SW 1271 (cell line): ENCODE measurements around the gene GLB1L3.
A peak's percentile ranks its signal among the peaks of the same experiment; 100 is the strongest.
"Not testable (repeated sequence)": the region's sequence is repeated elsewhere in the genome, so short reads cannot be mapped to it uniquely, and the experiment has no call there.

Source experiments
- DNase-seq, 2 experiments: peaks; one replicate each; lab custom pipeline; 2025; lab: John Stamatoyannopoulos, UW

GLB1L3 gene

GRCh38 chr11:134343646-134344045 lies 67.5 kb downstream of the GLB1L3 start:
- DNase-seq, result no peak

DNA sequence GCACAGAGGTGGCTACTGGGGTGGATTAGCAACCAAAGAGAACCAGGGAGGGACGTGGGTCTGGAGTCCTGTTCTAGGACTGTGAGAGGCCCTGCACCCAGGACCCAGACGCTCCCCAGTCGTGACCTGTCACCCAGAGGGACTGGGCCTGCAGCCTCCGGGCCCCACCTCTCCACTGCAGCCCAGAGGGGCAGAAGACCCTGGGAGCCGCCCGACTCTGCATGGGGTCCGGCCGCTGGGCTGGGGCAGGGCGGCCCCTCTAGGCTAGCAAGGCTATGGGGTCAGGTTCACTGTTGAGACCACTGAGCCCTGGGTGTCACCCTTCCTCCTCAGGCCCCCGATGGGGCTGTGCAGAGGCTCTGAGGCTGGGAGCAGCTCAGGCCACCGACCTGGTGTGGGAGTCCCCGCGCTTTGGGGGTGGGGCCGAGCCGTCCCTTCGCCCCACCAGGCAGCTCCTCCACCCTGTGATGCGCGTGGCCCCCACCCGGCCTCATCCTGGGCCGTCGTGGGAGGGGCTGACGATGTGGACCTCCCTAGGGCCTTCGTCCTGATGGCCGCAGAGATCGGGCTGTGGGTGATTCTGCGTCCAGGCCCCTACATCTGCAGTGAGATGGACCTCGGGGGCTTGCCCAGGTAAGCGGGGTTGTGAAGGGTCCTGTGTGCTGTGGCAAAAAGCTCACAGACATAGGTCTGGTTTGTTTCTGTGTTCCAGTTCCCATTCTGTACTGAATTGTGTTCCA lies 68.5 kb downstream of the GLB1L3 start:
- DNase-seq, result not testable (repeated sequence)

DNA sequence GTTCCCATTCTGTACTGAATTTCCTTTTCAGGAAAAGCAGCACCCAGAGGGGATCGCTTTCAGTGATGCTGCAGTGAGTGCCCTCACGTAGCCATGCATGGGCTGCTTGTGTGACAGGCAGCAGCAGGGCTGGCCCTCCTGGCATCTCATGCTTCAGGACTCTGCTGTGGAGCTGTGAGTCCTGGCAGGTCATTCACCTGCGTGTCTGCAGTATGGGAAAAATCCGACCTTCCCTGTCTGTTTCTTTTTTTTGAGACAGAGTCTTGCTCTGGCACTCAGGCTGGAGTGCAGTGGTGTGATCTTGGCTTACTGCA lies 69.0 kb downstream of the GLB1L3 start:
- no peak for DNase-seq

DNA sequence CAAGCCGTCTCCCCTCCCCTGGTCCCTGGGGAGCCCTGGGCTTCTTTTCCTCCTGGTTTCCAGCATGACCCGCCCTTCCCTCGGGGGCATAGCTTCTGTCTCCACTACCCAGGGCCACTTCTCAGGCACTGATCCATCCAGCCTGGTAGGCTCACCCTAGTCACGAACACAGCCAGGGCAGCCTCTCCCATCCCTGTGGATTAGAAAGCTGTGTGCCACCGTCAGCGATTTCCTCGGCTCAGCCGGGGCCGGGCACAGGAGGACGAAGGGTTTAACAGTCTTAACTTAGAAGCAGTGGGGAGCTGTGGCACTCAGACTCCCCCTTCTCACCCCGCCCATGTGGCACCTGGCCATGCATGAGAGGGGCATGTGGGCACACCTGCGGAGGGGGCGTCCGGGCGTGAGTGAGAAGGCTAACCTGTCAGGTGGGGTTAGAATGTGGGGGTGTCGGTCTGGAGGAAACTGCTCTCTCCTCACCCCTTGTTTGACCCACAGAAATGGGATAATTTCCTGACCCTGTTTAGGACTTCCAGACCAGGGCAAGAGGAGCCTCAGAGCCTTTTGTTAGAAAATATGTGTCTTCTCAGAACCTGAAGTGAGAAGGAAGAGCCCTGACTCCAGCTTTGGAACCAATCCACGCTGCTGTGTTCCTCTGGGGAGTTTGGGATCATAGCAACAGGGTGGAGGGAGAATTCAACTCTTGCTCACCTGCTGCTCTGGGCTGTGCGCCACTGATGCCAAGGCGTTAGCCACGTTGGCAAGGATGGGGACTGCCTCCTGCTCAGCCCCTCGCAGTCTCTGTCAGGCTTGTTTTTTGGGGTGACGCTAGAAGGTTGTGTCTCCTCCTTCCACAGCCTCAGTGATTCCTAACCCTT lies 70.2 kb downstream of the GLB1L3 start:
- no peak for DNase-seq

GRCh38 chr11:134346976-134347350 lies 70.8 kb downstream of the GLB1L3 start:
- DNase-seq, result no peak

DNA sequence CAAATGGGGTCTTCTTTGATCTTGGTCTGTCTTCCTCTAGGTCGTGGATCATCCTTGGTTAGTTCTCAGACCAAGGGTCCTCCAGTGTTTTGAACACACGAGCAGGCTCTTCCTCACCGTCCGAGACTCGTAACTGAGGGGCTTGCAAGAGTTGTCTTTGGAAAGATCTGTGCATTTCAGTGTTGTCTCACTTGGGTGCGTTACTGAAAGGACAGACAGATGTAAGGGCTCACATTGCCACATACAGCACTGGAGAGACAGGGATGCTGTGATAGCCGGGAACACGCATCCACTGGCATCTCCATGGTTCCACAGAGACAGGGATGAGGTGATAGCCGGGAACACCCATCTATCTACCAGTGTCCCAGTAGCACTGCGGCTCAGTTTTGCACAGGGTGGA lies 71.3 kb downstream of the GLB1L3 start:
- DNase-seq, result no peak

- DNase-seq, result no peak
Observed at GRCh38 chr11:134349109-134349801, 73.1 kb downstream of the GLB1L3 start.

DNA sequence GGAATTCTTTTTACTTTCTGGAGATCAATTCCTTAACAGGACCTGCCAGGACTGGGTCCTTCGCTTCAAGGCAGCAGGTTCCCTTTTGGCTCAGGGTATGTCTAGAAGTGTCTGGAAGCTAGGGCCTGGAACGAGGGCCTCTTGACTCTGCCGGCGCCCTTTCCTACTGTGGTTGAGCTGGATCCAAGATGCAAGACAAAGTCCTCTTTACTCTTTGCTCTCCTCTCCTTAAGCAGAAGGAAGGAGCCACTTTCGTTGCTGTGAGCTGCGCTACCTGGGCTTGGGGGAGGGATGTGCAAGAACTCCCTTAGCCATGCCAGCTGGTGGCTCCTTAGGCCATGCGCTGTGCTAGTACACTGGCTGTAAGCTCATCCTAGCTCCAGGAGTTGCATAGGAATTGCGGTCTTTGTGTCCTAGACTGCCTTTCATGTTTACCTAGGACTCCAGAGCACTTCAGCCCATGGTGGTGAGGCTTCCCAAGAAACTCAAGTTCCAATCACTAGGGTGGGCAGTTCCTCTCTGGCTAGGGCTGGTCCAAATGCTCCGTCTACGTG lies 73.7 kb downstream of the GLB1L3 start:
- DNase-seq, result no peak

DNA sequence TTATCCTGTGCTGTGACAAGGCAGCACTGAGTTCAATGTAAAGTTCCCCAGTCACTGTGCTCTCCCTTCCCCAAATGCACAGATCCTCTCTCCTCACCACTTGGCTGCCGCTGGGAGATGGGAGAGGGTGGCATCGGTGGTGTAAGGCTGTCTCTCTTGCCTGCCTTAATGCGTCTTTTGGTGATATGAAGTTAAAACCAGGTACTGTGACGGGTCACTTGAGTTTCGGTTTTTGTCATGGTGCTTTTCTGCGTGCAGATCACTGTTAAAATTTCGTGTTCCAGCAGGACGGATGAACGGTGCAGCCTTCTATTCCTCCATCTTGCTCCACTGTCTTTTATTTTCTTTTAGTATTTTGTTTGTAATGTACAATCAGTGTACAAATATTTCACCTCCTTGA lies 74.2 kb downstream of the GLB1L3 start:
- no peak for DNase-seq

DNA sequence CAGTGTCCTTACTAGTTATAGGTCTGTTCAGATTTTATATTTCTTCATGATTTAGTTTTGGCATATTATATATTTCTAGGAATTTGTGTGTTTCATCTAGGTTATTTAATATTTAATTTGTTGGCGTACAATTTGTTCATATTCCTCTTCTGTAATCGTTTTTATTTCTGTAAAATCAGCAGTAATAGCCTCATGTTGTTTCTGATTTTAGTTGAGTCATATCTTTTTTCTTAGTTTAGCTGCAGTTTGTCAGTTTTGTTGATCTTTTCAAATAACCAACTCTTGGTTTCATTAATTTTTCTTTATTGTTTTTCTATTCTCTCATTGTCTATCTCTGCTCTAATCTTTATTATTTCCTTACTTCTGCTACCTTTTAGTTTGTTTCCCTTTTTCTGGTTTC lies 75.9 kb downstream of the GLB1L3 start:
- no peak for DNase-seq

DNA sequence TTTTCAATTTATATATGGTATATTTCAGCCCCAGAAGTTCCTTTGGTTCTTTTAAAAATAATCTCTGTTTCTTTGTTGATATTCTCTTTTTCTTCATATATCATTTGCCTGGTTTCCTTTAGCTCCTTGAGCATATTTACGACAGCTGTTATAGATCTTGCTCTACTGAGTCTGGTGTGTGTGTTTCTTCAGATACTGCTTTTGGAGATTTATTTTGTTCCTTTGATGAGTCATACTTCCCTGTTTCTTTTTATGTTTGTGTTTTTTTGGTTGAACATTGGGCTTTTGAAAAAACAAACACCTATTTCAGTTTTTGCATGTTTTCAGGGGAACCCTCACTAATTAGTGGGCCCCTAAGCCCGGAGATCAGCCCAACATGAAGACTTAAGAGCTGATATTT lies 79.0 kb downstream of the GLB1L3 start:
- no peak for DNase-seq

DNA sequence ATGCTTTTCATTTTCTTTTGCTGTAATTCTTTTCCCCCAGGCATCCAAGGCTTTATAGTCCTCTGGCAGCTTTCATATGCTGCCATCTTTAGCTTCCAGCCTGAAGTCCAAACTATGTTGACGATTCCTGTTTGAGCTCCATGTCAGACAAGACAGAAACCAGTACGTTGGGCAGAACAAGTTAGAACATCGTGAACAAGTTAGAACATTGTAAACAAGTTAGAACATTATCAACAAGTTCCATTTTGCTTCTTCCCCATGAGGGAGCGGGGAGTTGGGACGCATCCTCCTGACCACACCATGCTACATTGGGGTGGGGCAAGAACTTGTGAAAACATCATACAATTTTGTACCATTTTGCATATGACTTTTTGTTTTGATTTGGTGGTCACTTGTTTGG lies 79.5 kb downstream of the GLB1L3 start:
- no peak for DNase-seq

DNA sequence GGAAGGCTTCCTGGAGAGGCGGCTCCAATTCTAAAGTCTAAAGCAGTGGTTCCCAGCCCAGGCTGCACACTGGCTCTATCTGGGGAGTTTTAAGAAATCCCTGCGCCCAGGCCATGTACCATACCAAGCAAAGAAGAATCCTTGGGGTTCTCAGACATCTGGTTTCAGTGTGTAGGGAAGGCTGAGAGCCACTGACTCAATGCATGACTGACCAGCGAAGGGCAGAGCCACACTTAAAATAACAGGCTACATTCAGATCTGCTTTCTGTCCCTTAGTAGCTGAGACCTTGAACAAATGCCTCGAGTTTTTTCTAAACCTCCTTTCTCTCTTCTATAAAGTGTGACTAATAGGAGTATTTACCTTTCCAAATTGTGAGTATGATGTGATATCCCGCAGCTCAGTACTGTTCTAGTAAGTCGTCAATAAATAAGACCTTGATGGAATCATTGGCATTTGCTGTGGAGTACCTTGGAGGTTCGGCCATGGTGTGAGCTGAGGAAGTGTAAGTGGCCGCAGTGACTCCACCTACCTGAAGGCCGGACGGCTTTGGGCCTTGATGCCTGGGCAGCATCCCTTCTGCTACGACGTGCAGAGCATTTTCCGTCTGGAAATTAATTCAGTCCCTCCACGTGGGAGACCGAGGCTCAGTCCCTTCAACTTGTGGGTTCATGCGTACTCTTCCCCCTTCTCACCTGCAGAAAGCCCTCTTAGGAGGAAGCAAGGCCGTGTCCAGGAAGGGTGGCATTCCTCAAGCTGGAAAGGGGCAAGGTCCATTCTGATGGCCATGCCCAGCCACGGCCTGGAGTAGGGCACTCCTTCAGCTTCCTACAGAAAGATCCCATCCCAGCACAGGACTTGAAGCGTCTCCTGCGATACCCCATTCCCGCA lies 80.7 kb downstream of the GLB1L3 start:
- DNase-seq, result no peak

GRCh38 chr11:134357545-134357839 lies 81.3 kb downstream of the GLB1L3 start:
- no peak for DNase-seq

- DNase-seq, result no peak
Observed at GRCh38 chr11:134358165-134358855, 82.1 kb downstream of the GLB1L3 start.

- DNase-seq, result no peak
Observed at GRCh38 chr11:134358856-134359490, 82.8 kb downstream of the GLB1L3 start.

- no peak for DNase-seq
Observed at GRCh38 chr11:134359646-134360045, 83.5 kb downstream of the GLB1L3 start.

DNA sequence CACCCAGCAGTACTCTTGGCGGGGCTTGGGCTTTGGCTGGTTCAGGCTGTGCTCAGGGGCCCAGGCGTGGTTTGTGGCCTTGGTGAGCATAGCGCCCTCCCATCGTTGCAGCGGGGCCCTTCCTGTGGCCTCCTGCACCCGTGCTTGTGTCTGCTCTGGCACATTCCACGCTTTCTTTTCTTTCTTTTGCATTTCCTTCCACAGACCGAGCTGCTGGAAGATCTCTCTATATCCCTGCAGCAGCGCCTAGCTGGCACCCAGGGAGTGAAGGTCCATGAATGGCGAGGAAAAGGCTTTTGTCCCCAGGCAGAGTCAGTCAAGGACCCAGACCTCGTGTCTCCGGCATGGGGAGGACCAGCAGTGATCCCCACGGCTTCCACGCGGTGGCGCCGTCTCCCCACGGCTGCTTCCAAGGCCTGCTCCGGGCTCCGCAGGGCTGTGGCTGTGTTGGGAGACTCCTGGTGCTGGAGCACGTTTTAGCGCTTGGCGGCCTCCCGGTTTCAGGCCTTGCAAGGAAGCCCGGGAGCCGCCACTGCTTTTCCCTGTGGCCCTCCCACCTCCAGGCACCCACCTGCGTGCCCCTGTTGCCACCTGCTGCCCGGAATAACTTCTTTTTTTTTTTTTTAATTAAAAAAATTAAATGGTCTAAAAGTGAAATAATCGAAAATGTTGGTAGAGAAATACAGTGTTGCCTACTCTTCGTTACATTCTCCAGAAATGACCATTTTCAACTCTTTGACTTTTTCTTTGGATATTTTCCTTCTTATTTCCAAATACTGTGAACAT lies 84.1 kb downstream of the GLB1L3 start:
- peak in 1 of 2 experiments; percentile 33 for DNase-seq

GRCh38 chr11:134361661-134362060 lies 85.5 kb downstream of the GLB1L3 start:
- DNase-seq, result no peak
